Skin epidermis (tissue), 12 donors: ENCODE data around the gene NEGR1.
"Not testable (repeated sequence)": the region's sequence is repeated elsewhere in the genome, so short reads cannot be mapped to it uniquely, and the experiment has no call there.

Experiments used
- H3K27ac ChIP-seq, 21 experiments: fragments of 200-600 bp; sonication (generic) in 11 of 21; one replicate each; pipeline ENCODE4 v1.5.0; 2020; ENCODE audit warnings: mild to moderate bottlenecking in 3 of 21, inconsistent platforms in 2 of 21, moderate library complexity in 2 of 21
- H3K4me3 ChIP-seq, 7 experiments: fragments of 200-600 bp; sonication (generic) in 2 of 7; one replicate each; pipeline ENCODE4 v1.5.0; 2020; ENCODE audit warnings: inconsistent platforms in 2 of 7, mild to moderate bottlenecking in 2 of 7, moderate library complexity in 1 of 7

NEGR1 gene

GRCh38 chr1:72241397-72241796, 40.9 kb downstream of the NEGR1 start:
- H3K27ac ChIP-seq, result no peak overlapping the region
- H3K4me3 ChIP-seq, result no peak overlapping the region

- H3K4me3 ChIP-seq, result not testable (repeated sequence)
Measured at GRCh38 chr1:72235931-72236330, 46.4 kb downstream of the NEGR1 start.

GRCh38 chr1:72235062-72235461, 47.3 kb downstream of the NEGR1 start:
- H3K27ac ChIP-seq, result no peak overlapping the region
- H3K4me3 ChIP-seq, result no peak overlapping the region

More at GRCh38 chr1:72235931-72236330, 46.4 kb downstream of the NEGR1 start:
- not testable (repeated sequence) for H3K27ac ChIP-seq

DNA sequence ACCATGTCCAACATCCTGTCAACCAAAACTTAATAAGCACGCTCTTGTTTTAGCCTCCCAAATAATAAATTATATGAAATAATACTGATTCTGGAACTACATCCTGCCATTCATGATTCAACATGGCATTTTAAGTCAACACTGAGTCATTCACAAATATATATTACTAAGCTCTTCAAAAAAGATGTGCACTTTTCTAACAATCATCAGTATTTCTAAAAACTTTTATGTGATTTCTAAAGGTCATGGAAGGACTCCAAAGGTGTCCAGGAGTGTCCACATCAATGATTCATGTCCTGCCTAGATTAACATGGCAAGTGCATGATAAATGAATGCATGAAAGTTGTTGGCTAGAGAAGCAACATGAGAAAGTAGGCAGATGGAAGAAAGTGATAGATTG, 51.6 kb downstream of the NEGR1 start:
- Histone ChIP-seq H3K27ac (no peak overlapping the region), H3K4me3 (no peak overlapping the region)

- no peak overlapping the region for H3K27ac ChIP-seq
- H3K4me3 ChIP-seq, result no peak overlapping the region
Measured at GRCh38 chr1:72229893-72230292, 52.4 kb downstream of the NEGR1 start.

GRCh38 chr1:72227667-72228066, 54.7 kb downstream of the NEGR1 start:
- H3K4me3 ChIP-seq, result no peak overlapping the region
- H3K27ac ChIP-seq, result no peak overlapping the region

DNA sequence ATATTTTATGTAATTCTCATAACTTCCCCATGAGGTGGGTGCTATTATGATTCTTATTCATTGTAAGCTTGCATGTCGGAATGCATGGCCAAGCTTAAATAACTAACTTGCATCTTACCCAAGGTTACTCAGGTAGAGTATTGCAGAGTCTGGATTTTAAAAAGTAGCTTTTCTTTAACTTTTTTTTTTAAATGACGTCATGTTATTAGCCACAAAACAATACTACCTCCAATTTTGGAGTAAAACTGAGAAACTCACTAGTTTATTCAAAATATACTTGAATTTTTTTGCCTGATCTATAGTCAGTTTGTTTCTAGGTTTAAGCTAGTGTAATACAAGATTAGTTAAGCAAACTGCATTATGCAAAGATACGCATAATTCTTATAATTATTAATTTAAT, 57.8 kb downstream of the NEGR1 start:
- no peak overlapping the region for H3K4me3 ChIP-seq
- no peak overlapping the region for H3K27ac ChIP-seq

GRCh38 chr1:72221811-72222210, 60.5 kb downstream of the NEGR1 start:
- Histone ChIP-seq H3K4me3 (no peak overlapping the region), H3K27ac (no peak overlapping the region)

DNA sequence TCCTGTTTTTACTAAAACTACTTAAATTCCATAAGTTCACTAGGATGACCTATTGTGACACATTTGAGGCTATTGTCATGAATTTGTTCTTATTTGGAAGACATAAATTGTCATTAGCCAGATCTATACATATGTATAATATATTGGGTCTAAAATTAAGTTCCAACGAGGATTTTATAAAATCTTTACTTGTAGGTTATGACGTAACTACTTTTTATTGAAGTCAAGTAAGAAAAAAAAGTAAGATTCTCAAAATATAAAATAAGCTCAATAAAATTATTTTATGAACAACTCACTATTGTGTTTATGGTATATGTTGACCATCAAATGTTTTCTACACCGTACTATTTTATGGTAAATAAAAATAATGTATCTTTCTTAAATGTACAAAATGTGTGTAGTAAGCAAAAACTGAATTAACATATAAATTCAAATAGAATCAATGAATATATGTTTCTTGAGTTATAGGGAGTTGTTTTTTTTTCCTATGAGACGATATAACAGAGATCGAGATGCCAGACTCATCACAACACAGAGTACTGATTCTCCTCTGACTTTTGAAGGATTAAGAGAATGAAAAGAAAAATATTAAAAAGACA, 64.1 kb downstream of the NEGR1 start:
- no peak overlapping the region for H3K4me3 ChIP-seq
- no peak overlapping the region for H3K27ac ChIP-seq

DNA sequence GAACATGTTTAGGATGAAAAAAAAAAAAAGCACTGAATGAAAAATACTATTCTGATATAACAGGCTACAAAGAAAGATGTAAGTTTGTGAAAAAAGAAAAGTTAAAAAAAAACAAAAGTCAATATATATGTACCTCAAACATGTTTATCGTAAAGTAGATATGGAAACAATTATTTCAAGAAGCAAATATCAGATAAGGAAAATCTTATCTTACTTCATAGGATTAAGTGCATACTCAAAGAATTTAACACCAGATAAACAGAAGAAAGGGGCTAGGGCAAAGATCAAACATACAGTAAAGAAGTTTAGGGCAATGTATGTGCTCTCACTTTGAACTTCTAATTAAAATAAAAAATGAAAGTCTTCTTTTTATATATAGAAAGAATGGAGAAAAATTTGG, 75.3 kb downstream of the NEGR1 start:
- Histone ChIP-seq H3K27ac (no peak overlapping the region), H3K4me3 (no peak overlapping the region)

DNA sequence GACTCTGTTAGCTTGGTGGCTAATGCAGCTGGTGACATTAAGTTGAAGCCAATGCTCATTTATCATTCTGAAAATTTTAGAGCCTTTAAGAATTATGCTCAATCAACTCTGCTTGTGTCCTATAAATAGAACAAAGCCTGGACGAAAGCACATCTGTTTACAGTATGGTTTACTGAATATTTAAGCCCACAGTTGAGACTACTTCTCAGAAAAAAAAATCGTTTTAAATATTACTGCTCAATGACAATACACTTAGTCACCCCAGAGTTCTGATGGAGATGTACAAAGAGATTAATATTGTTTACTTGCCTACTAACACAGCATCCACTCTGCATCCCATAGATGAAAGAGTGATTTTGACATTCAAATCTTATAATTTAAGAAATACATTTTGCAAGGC, 79.6 kb downstream of the NEGR1 start:
- Histone ChIP-seq H3K27ac (no peak overlapping the region), H3K4me3 (no peak overlapping the region)

DNA sequence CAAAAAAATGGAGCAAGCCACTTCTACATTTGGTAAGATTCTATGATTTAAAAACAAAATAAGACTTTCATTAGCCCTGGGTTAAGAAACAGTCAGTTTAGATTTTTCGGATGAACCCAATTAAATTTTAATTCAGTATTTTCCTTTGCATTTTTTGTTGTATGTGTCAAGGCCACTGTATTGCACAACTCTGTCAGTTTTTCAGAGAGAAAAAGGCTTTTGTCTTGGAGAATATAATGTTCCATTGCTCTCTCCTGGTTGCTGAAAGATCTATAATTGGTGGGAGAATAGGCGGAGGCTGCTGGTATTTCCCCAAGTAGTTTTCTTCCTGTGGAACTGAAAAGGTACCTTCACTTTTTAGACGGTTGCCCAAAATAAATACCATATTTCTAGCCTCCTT, 84.6 kb downstream of the NEGR1 start:
- Histone ChIP-seq H3K27ac (peak overlapping the region in 1 of 21 experiments; percentile 2), H3K4me3 (no peak overlapping the region)

- Histone ChIP-seq H3K4me3 (no peak overlapping the region), H3K27ac (no peak overlapping the region)
Measured at GRCh38 chr1:72186733-72187307, 95.5 kb downstream of the NEGR1 start.

- H3K4me3 ChIP-seq, result no peak overlapping the region
- no peak overlapping the region for H3K27ac ChIP-seq
Measured at GRCh38 chr1:72184099-72184701, 98.1 kb downstream of the NEGR1 start.

DNA sequence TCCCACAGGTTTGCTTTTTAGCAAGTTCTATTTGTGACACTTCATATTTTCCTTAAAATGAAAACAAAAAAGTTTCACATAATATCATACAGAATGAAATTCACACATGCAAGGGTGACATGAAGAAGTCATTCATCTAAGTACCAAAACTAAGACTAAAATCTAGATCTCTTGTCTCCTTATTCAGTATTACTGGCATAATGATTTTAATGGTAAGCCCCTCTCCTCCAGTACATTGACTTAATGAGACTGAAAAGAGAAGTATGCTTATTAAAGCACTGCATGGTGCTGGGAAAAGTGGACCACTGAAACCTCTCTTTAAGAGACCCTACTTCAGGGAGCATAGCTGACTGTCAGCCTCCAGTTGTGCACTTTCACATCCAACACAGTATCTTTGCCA, 99.5 kb downstream of the NEGR1 start:
- no peak overlapping the region for H3K27ac ChIP-seq
- H3K4me3 ChIP-seq, result no peak overlapping the region

- Histone ChIP-seq H3K27ac (no peak overlapping the region), H3K4me3 (no peak overlapping the region)
Measured at GRCh38 chr1:72178266-72178665, 104.1 kb downstream of the NEGR1 start.

GRCh38 chr1:72177711-72178110, 104.6 kb downstream of the NEGR1 start:
- Histone ChIP-seq H3K27ac (no peak overlapping the region), H3K4me3 (no peak overlapping the region)

GRCh38 chr1:72170246-72170645, 112.1 kb downstream of the NEGR1 start:
- no peak overlapping the region for H3K4me3 ChIP-seq
- no peak overlapping the region for H3K27ac ChIP-seq

DNA sequence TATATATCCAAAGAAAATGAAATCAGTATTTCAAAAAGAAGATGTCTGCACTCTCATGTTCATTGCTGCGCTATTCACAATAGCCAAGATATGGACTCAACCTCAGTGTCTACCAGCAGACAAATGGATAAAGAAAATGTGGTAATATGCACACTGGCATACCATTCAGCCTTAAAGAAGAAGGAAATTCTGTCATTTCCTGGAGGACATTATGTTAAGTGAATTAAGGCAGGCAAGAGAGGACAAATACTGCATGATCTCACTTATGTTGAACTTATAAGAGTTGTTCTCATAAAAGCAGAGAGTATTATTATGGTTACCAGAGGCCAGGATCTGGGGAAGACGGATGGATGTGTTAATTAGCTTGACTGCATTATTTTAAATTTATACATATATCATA, 115.9 kb downstream of the NEGR1 start:
- H3K4me3 ChIP-seq, result no peak overlapping the region
- no peak overlapping the region for H3K27ac ChIP-seq

DNA sequence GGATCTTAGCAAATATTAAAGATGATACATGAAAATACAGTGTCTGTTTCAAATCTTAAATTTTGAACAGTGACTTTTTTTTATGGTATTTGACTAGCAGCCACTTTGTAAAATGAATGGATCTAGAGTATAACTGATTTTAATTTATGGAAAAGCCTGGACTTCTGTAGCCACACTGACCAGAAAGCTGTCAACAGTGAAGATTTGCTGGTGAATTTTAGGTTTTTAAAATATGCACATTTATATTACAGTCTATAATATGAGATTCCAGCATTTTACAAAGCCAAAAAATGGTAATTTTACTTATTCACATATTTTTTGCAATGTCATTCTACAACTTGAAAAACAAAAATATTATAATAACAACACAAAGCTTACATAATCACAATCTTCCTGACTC, 131.8 kb downstream of the NEGR1 start:
- Histone ChIP-seq H3K4me3 (no peak overlapping the region), H3K27ac (no peak overlapping the region)

DNA sequence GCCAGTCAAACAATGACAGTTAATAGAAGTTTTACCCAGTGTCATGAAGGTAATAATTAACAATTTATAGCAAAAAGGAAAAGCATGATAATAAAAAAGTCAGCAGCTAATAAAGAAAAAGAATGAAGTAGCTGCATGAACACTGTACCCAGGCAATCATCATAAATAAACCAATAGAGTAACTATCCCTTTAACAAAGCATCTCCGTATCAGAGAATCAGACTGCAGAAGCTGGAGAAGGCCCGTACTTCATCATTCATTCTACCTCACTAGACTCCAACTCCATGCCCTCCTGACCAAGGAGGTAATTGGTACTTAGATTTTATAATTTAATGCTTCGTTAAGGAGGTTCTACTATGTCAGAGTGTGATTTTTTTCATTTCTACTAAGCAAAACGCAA, 140.5 kb downstream of the NEGR1 start:
- H3K27ac ChIP-seq, result no peak overlapping the region
- H3K4me3 ChIP-seq, result no peak overlapping the region

- H3K4me3 ChIP-seq, result no peak overlapping the region
- no peak overlapping the region for H3K27ac ChIP-seq
Measured at GRCh38 chr1:72140222-72140621, 142.1 kb downstream of the NEGR1 start.
